Astrocyte of the spinal cord (primary cell): ENCODE measurements around the gene E2F6.

ENCODE experiments used
- DNase-seq: peaks from one replicate; pipeline ENCODE4 v3.0.0; 2011; ENCODE audit warnings: low read depth, low spot score
- H3K4me3 ChIP-seq: 2 replicates; pipeline ENCODE4 v1.5.1; 2011; ENCODE audit warnings: low read depth, mild to moderate bottlenecking, low read length, moderate library complexity
- CTCF ChIP-seq: IDR thresholded peaks from 2 replicates; pipeline ENCODE4 v1.5.1; 2012; ENCODE audit warnings: low read depth, mild to moderate bottlenecking, low read length, inconsistent platforms
- in situ Hi-C: cut with HindIII; loops from 2 replicates; pipeline ENCODE4 v1.10.0; 2017; ENCODE audit warnings: low sequenced_read_pairs

Gene E2F6

DNA sequence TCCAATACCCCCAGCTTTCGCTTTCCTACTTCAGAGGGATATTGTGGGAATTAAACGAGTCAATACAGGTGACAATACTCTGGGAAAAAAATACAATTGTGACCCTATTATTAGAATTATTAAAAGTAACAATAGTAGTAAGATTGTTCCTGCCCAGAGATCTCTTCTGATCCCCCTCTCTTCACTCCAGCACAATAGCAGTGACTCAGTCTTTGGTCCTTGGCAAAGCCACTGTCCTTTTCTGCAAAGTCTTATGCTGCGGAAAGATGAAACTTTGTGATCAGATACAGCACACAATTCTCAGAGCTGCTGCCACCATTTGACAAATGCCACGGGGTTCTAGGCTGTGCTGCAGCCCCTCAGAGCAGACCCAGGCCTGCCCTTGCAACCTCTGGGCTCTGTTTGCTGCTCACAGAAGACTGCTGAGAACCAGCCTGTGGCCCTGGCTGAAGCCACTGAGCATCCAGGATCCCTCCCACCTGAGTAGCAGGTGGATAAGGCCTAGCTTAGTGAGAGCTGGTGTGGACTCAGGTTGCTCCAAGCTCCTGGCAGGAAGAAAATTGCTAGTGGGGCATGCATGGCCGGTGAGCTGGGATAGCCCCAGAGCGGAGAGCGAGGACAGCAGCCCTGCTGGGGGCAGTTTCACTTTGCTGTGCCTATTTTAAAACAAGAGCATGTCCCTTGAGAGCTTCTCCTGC is 61.4 kb downstream of the E2F6 start:
- in situ Hi-C loops, result no loop called here
- no peak for DNase-seq
- no peak for TF ChIP-seq CTCF
- no peak overlapping the region for H3K4me3 ChIP-seq

GRCh38 chr2:11402436-11402835 is 63.5 kb downstream of the E2F6 start:
- H3K4me3 ChIP-seq, result no peak overlapping the region
- no peak for TF ChIP-seq CTCF
- in situ Hi-C loops, result no loop called here
- no peak for DNase-seq

GRCh38 chr2:11399438-11399762 is 66.6 kb downstream of the E2F6 start:
- in situ Hi-C loops, result no loop called here
- no peak for TF ChIP-seq CTCF
- H3K4me3 ChIP-seq, result no peak overlapping the region

GRCh38 chr2:11398750-11399437 is 67.1 kb downstream of the E2F6 start:
- no peak for TF ChIP-seq CTCF
- in situ Hi-C loops, result no loop called here
- DNase-seq, result no peak
- no peak overlapping the region for H3K4me3 ChIP-seq

More at GRCh38 chr2:11399438-11399762, 66.6 kb downstream of the E2F6 start:
- no peak for DNase-seq

DNA sequence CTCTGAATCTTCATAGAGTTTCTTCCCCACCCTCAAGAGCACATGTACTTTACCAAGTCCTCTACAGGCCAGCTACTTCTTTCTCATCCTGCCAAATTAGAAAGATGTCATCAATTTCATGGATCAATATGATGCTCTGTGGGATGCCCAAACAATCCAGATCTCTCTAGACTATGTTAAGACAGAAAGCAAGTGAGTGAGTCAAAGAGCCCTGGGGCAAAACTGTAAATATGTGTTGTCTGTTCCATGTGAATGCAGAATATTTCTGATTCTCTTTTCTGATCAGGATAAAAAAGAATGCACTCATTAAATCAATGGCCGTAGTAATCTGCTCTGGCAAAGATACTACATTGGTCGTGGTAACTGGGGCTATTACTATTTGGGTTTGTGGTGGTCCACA is 68.4 kb downstream of the E2F6 start:
- DNase-seq, result no peak
- in situ Hi-C loops, result no loop called here
- no peak for TF ChIP-seq CTCF
- no peak overlapping the region for H3K4me3 ChIP-seq

- H3K4me3 ChIP-seq, result no peak overlapping the region
- DNase-seq, result no peak
- in situ Hi-C loops, result no loop called here
- TF ChIP-seq CTCF, result no peak
Measured at GRCh38 chr2:11396467-11397445, 69.2 kb downstream of the E2F6 start.
